Duodenal mucosa (tissue), 2 donors: ENCODE measurements around the gene UBE2Q2.
"Not testable (repeated sequence)": the region's sequence is repeated elsewhere in the genome, so short reads cannot be mapped to it uniquely, and the experiment has no call there.

ENCODE experiments used
- H3K27ac ChIP-seq: one replicate; pipeline ENCODE4 v1.7.0; 2013; ENCODE audit warnings: low read depth, low read length
- H3K27me3 ChIP-seq, 2 donors: one replicate each; pipeline ENCODE4 v1.7.0; 2013; ENCODE audit warnings: low read length in 2 of 2, control low read depth in 1 of 2; ENCODE audit not compliant: insufficient read depth in 2 of 2, control insufficient read depth in 1 of 2
- H3K36me3 ChIP-seq, 2 donors: one replicate each; pipeline ENCODE4 v1.7.0; 2013; ENCODE audit warnings: low read length in 2 of 2, control low read depth in 1 of 2; ENCODE audit not compliant: insufficient read depth in 2 of 2, control insufficient read depth in 1 of 2
- H3K4me1 ChIP-seq, 2 donors: one replicate each; pipeline ENCODE4 v1.7.0; 2013; ENCODE audit warnings: low read length in 2 of 2, control low read depth in 1 of 2; ENCODE audit not compliant: insufficient read depth in 2 of 2, control insufficient read depth in 1 of 2
- H3K4me3 ChIP-seq, 2 donors: one replicate each; pipeline ENCODE4 v1.7.0; 2013; ENCODE audit warnings: low read length in 2 of 2, low read depth in 1 of 2
- H3K9ac ChIP-seq, 2 donors: one replicate each; pipeline ENCODE4 v1.7.0; 2013; ENCODE audit warnings: low read length in 2 of 2, low read depth in 1 of 2
- H3K9me3 ChIP-seq, 2 donors: one replicate each; pipeline ENCODE4 v1.7.0; 2013; ENCODE audit warnings: low read length in 2 of 2, control low read depth in 1 of 2; ENCODE audit not compliant: control insufficient read depth in 1 of 2

The UBE2Q2 gene

DNA sequence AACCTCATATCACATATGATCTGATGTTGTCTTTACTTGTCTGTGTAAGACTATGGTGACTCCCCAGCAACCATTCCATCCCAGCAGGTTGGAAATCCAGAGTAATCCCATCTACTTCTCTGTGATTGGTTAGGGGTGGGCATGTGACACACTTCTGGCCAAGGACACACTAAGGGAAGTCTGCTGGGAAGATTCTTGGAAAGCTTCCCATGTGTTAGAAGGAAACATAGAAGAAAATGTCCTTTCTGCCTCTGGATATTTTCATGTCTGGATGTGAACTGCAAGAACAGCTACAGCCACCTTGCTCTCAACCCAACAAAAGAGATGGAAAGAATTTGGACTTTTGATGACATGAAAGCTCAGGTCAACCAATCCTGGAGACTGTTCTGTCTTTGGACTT is 2.6 kb upstream of the UBE2Q2 start:
- H3K9me3 ChIP-seq: no peaks in the 10 kb centered on the region
- peaks cover 10 to 19% of the 10 kb centered on the region in 2 donors for H3K4me1 ChIP-seq
- no peak overlapping the region for H3K4me3 ChIP-seq
- H3K36me3 ChIP-seq: no peaks in the 10 kb centered on the region
- no peak overlapping the region for H3K9ac ChIP-seq
- H3K27me3 ChIP-seq: peaks cover 0 to 7% of the 10 kb centered on the region in 2 donors
- H3K27ac ChIP-seq: no peak overlapping the region

DNA sequence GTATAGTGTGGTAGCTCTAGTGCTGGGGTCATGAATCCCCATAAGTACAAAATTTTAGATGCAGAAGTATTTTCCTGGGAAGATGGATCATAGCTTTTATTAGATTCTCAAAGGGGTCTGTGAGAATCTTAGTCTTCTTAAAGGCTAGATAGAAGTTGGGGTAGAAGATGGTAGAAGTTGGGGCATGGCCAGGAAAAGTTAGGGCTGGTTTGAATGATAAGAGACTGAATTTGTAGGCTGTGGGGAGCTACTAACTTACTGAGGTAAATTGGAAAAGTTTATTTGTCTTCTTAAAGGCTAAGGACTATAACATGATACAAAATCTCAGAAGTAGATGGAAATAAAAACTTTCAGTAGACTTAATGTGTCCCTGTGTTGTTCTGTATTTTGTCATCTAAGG is 1.6 kb upstream of the UBE2Q2 start:
- no peaks in the 10 kb centered on the region for H3K36me3 ChIP-seq
- peaks cover 0 to 7% of the 10 kb centered on the region in 2 donors for H3K27me3 ChIP-seq
- H3K4me3 ChIP-seq: no peak overlapping the region
- H3K4me1 ChIP-seq: peaks cover 12 to 19% of the 10 kb centered on the region in 2 donors
- no peaks in the 10 kb centered on the region for H3K9me3 ChIP-seq
- H3K27ac ChIP-seq: no peak overlapping the region
- no peak overlapping the region for H3K9ac ChIP-seq

GRCh38 chr15:75843678-75844581 is 683 bp downstream of the UBE2Q2 start:
- Histone ChIP-seq H3K4me3 (peak overlapping the region; percentile 72 to 90), H3K4me1 (peaks cover 12 to 19% of the 10 kb centered on the region in 2 donors), H3K36me3 (no peaks in the 10 kb centered on the region), H3K27ac (peak overlapping the region; percentile 71), H3K9me3 (no peaks in the 10 kb centered on the region), H3K27me3 (peaks cover 0 to 7% of the 10 kb centered on the region in 2 donors), H3K9ac (peak overlapping the region; percentile 70 to 84)

DNA sequence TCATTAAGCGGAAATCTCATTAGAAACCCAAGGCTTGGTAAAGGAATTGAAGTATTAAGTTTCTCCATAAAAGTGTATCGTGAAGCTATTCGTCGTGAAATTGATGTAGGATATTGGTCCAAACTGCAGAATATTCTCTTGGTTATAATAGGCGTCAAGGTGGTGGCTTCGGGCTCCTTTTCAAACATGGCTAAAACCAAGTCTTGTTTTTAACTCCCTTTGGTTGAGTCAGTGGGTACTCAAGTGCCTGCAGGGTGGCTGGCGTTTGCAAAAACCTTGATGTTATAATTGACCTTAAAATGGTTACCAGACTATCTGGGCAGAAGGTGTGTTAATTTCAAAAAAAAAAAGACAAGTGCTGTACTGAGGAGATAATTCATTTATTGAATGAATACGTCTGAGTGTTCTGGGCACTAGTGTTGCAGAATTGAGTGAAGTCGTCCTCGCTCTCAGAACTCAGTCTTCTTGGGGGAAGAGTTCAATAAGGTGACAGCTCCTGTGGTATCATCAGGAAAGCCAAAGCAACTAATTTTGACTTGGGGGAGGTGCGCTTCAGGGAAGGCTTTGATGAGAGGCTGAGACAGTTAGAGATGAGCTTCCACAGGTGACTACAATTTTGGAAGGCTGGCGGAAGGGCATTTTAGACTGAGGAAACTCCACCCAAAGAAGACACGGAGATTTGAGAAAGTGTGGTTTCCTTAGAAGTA is 1.5 kb downstream of the UBE2Q2 start:
- Histone ChIP-seq H3K4me1 (peaks cover 12 to 19% of the 10 kb centered on the region in 2 donors), H3K27me3 (peaks cover 0 to 7% of the 10 kb centered on the region in 2 donors), H3K27ac (no peak overlapping the region), H3K4me3 (peak overlapping the region; percentile 72 to 90), H3K36me3 (no peaks in the 10 kb centered on the region), H3K9ac (peak overlapping the region; percentile 70 to 84), H3K9me3 (no peaks in the 10 kb centered on the region)

- no peak overlapping the region for H3K9ac ChIP-seq
- H3K36me3 ChIP-seq: no peaks in the 10 kb centered on the region
- no peaks in the 10 kb centered on the region for H3K27me3 ChIP-seq
- no peak overlapping the region for H3K27ac ChIP-seq
- H3K4me1 ChIP-seq: peaks cover 12 to 14% of the 10 kb centered on the region in 2 donors
- no peaks in the 10 kb centered on the region for H3K9me3 ChIP-seq
- H3K4me3 ChIP-seq: no peak overlapping the region
These were observed 5.9 kb downstream of the UBE2Q2 start for GRCh38 chr15:75849167-75849566.

- Histone ChIP-seq H3K4me1 (peaks cover 0 to under 1% of the 10 kb centered on the region in 2 donors), H3K9ac (no peak overlapping the region), H3K36me3 (no peaks in the 10 kb centered on the region), H3K4me3 (no peak overlapping the region), H3K27ac (no peak overlapping the region), H3K27me3 (no peaks in the 10 kb centered on the region), H3K9me3 (no peaks in the 10 kb centered on the region)
These were observed 7.5 kb downstream of the UBE2Q2 start for GRCh38 chr15:75850708-75851107.

GRCh38 chr15:75851566-75851965 is 8.3 kb downstream of the UBE2Q2 start:
- not testable (repeated sequence) for H3K4me1 ChIP-seq, H3K27ac ChIP-seq

GRCh38 chr15:75857886-75858285 is 14.6 kb downstream of the UBE2Q2 start:
- no peaks in the 10 kb centered on the region for H3K4me1 ChIP-seq
- H3K27me3 ChIP-seq: no peaks in the 10 kb centered on the region
- no peaks in the 10 kb centered on the region for H3K9me3 ChIP-seq
- H3K4me3 ChIP-seq: no peak overlapping the region
- H3K27ac ChIP-seq: no peak overlapping the region
- H3K9ac ChIP-seq: no peak overlapping the region
- H3K36me3 ChIP-seq: no peaks in the 10 kb centered on the region

More at GRCh38 chr15:75851566-75851965, 8.3 kb downstream of the UBE2Q2 start:
- H3K27me3 ChIP-seq, H3K9me3 ChIP-seq, H3K4me3 ChIP-seq, H3K9ac ChIP-seq, H3K36me3 ChIP-seq: not testable (repeated sequence)

- Histone ChIP-seq H3K27ac (no peak overlapping the region), H3K9ac (no peak overlapping the region), H3K4me1 (no peaks in the 10 kb centered on the region), H3K4me3 (no peak overlapping the region), H3K36me3 (no peaks in the 10 kb centered on the region), H3K27me3 (no peaks in the 10 kb centered on the region), H3K9me3 (no peaks in the 10 kb centered on the region)
These were observed 18.6 kb downstream of the UBE2Q2 start for GRCh38 chr15:75861750-75862402.

GRCh38 chr15:75862796-75863195 is 19.5 kb downstream of the UBE2Q2 start:
- Histone ChIP-seq H3K9me3 (no peaks in the 10 kb centered on the region), H3K4me1 (no peaks in the 10 kb centered on the region), H3K27me3 (no peaks in the 10 kb centered on the region), H3K4me3 (no peak overlapping the region), H3K36me3 (no peaks in the 10 kb centered on the region), H3K27ac (no peak overlapping the region), H3K9ac (no peak overlapping the region)
